GM19023 (cell line): ENCODE results near the gene LEMD2.

ENCODE experiments used
- ATAC-seq: cut with Tn5 transposase; IDR thresholded peaks from one replicate; pipeline ENCODE4 v1.9.1; 2021; ENCODE audit warnings: mild to moderate bottlenecking, moderate library complexity; ENCODE audit not compliant: unreplicated experiment

The LEMD2 gene

DNA sequence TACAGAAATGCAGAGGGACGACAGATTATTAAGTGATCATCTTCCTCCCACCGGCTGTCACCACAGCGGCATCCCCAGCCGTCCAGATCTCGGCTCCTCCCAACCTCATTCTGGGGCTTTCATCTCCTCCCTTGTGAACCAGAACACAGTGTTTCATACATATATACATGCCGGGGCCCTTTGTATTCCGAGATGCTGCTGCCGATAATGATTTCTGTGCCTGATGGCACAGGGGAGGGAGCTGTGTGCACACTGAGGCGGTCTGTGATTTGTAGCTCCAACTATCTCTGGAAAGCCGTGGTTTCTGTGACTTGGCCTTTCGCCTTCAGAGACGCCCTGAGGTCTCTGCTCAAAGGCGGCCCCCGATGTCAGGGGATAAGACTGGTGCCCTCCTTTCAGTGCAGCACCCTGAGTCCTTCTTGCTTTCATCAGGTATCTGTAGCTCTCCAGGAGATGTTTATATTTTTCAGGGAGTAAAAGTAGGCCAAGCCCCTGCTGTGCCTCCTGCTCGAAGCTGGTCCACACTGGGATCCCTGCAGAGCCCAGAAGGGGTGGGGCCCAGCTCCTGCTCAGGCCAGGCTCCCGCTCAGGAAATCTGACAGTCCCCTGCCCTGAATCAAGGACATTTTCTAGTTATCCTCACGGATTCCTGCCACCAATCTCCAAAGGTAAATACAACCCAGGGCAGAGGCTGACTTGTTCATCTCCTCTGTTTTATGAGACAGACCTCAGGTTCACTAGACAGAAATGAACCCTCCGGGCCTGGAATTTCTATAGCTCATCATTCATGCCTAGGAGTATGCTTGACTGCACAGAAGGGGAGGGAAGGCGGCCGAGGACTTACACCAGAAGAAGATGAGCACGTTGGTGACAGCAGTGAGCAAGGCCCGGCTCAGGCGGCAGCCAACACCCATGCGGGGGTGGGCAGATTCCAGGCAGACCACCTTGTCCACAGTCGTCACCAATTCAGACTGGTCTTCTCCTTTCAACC is 11.2 kb downstream of the LEMD2 start:
- ATAC-seq = no peak

GRCh38 chr6:33776764-33777163 is 12.2 kb downstream of the LEMD2 start:
- ATAC-seq = no peak

- no peak for ATAC-seq
Measured at GRCh38 chr6:33776186-33776585, 12.7 kb downstream of the LEMD2 start.

DNA sequence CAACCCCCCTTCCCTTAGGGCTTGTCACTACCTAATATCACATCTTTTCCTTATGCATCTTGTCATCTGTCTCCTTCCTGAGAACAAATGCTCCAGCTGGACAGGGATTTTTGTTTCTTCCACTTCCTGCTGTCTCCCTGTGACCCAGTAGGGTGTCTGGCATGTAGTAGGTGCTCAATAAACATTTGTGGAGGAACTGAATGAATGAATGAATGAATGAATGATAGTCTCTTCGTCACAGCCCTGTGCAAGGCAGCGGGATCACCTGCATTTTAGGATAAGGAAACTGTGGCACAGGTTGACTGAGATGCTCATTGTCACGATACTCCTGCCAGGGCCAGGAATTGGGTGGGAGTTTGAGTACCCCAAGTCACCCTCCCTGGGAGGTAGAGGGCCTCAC is 14.2 kb downstream of the LEMD2 start:
- ATAC-seq = no peak

GRCh38 chr6:33772902-33773472 is 15.9 kb downstream of the LEMD2 start:
- ATAC-seq = no peak

DNA sequence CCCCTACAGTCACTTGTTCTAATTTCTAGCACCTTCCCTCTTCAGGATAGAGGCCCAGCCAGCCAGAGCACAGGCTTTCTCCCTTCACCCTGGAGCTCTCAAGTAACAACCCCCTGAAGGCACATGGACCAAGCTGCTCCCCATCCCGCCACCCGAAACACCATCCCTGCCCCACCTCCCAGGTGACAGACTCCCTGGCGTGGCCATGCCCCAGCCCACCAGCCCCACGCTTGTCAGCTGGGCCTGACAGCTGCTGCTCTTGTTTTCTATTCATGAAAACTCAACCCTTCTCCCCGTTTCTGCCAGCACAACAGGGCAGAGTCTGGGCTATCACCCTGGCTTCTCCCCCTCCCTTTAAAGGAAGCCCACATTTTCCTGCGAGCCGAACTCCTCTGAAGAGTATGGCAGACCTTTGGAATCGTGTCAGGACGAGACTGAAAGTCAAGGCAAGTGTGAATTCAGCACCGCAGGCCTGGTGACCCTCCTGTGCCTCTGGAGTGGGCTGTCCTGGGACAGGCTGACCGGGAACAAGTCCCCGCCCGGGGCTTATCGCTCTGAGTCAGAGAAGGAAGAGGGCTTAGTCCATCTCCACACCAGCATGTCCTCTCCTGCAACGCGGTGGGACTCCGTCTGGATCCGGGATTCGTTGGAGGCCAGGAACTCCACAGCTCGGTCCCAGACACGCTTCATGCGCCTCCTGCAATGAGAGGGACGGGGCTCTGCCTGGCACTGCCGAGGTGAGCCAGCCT is 16.7 kb downstream of the LEMD2 start:
- ATAC-seq = no peak

GRCh38 chr6:33771146-33772081 is 17.5 kb downstream of the LEMD2 start:
- no peak for ATAC-seq

- ATAC-seq = no peak
Measured at GRCh38 chr6:33770833-33771145, 18.1 kb downstream of the LEMD2 start.

- no peak for ATAC-seq
Measured at GRCh38 chr6:33770124-33770832, 18.7 kb downstream of the LEMD2 start.

- ATAC-seq = no peak
Measured at GRCh38 chr6:33769248-33769821, 19.6 kb downstream of the LEMD2 start.

- no peak for ATAC-seq
Measured at GRCh38 chr6:33768644-33769120, 20.2 kb downstream of the LEMD2 start.

GRCh38 chr6:33766921-33767907 is 21.7 kb downstream of the LEMD2 start:
- ATAC-seq = no peak

DNA sequence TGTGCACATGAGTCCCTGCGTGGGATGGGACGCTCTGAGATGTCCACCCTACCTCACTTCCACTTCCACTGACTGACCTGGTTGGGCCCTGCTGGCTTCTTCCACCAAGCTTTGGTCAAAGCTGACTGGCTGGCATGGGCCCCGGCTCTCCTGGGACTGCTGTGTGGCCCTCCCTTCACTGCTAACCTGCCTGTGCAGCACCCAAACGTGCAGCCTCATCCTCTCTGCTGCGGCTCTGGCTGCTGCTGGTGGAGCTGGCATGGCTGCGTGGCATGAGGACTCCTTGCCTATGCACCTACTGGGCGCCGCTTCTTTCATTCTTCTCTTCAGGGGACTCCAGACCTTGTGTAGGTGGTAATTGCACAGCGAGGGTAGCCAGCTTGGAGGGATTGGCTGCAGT is 23.6 kb downstream of the LEMD2 start:
- ATAC-seq = no peak

DNA sequence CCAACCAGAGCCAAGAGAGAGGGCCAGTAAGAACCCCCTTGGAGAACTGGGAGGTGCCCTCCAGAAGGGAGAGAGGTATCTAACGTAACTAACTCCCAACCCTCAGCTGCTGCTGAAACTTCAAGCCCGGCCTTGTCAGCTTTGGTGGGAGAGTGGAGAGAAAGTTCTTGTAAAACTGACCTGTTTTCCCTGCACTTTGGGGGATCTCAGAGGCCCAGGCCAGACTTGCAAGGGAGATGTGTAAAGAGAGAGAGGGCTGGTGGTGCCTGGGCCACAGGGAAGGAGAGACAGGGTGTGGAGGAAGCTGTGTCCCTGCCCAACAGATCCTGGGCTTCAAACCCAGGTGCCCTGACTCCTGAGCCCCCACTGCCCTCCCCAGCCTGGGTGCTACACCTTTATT is 24.9 kb downstream of the LEMD2 start:
- ATAC-seq = no peak

DNA sequence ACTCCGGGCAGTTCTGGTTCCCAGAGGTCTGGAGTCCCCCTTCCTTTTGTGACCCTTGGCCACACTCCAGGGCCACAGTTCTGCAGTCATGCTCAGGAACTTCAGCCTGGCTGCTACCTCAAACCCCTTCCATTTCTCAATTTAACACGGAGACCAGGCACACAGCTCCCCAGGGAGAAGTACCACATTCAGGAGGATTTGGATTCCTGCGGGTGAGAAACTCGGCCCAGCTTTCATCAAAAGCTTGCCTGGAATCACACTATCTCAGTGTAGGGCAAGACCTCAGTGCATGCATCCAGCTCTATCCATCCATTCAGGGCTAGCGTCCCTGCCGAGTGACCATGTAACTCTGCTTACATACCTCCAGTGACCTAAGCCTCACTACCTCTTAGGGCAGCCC is 25.4 kb downstream of the LEMD2 start:
- ATAC-seq = no peak

DNA sequence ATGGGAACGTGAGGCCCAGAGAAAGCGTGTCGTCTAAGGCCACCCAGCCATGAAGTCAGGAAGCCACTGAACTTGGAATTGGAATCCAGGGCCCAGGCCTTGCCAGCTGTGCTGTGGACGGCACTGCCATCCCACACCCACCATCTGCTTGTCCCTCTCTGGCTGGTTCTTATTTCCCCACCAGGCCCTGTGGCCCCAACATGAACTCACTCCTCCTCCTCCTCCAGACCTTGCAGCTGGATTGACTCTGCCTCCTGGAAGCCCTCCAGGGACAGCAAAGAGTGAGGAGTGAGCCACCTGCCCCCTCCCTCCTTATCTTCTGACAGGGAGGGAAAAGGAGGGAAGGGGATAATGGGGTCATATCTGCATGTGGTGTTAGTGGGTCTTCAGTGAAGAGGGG is 26.2 kb downstream of the LEMD2 start:
- no peak for ATAC-seq

DNA sequence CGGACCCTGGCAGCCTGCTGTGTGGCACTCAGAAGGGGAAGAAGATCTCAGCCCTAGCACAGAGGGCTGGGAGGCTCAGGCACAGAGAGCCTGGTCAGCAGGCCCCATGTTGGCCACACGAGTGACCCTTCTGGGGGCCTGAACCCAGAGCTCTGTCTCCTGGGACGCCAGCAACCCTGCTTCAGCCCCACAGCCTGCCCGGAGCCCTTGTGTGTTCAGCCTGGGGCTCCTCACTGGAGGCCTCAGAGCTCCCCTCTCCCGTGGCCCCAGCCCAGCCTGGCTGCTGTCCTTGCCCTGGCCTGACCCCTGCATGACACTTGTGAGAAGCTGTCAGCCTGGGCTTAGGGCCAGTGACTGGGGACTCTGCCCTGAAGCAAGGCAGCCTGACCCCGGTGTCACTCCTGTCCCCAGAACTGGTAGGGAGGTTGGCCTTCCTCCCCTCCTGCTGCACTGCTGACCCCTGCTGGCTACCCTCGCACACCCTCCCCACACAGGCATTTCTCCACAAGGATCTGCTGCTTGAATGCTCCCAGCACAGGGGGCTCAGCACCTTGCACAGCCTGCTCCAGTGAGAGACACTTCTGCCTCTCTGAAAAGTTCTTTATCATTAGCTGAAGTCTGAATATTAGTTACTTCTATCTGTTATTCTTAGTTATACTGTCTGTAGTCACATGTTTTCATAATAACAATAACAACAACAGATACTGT is 26.9 kb downstream of the LEMD2 start:
- ATAC-seq = no peak

GRCh38 chr6:33761581-33761921 is 27.4 kb downstream of the LEMD2 start:
- no peak for ATAC-seq
